ENCODE data around the gene BRSK2.
A peak's percentile ranks its signal among the peaks of the same experiment; 100 is the strongest.

BRSK2 gene

DNA sequence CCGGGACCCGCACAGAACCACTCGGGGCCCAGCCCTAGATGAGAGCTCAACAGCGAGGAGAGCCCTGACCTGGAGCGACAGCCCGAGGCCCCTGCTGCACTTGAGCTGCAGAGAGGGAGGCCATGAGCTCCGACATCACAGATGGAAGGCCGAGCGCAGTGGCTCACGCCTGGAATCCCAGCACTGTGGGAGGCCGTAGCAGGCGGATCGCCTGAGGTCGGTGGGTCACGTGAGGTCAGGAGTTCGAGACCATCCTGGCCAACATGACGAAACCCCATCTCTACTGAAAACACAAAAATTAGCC lies 13.8 kb upstream of the BRSK2 start:
- no peak for DNase-seq (ENCODE audit: low read depth in 2 of 2)

DNA sequence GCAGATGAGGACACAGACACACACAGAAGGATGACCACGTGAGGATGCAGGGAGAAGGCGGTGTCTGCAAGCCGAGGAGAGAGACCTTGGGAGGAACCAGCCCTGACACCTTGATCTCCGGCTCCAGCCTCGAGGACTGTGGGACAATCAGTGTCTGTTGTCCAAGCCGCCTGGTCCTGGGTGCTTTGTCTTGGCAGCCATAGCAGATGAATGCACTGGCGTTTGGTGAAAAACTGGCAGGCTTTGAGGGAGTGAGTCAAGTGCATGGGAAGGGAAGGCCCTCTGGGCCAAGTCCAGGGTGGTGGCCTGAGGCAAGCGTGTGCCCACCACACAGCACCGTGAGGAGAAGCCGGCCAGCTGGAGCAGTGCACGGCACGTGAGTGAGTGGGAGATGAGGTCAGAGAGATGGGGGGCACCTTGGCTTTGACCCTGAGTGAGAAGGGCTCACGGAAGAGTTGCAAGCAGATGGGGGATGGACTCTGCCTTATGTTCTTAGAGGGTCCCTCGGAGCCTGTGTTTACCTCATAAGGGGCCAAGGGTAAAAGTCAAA lies 12.4 kb upstream of the BRSK2 start:
- DNase-seq (ENCODE audit: low read depth in 2 of 2), result no peak

DNA sequence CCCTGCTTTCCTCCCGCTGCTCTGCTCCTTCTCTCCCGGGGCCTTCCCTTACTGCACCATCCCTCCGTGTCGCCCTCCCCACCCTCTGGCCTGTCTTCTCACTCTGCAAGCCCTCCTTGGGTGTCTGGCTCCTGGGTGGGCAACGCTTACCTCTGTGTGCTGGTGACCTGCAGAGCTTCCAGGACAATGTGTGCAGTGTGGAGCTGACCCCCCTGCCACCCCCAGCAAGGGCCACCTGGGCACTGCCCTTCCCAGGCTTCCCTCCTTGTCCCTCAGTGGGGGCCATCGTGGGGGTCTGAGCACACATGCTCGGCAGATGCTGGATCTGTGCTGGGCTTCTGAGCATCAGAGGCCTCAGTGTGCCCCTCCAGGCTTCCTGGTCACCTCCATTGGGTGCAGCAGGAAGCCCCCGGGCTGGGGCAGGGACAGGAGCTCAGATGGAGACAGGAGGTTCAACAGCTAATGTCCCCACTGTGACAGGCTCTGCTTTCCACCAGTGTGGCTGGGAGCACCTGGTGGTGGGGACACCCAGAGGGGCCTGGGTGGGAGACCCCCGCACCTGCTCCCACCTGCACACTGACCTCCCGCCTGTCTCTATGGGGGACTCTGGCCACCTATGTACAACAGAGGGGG lies 7.8 kb upstream of the BRSK2 start:
- no peak for DNase-seq (ENCODE audit: low read depth in 2 of 2)

DNA sequence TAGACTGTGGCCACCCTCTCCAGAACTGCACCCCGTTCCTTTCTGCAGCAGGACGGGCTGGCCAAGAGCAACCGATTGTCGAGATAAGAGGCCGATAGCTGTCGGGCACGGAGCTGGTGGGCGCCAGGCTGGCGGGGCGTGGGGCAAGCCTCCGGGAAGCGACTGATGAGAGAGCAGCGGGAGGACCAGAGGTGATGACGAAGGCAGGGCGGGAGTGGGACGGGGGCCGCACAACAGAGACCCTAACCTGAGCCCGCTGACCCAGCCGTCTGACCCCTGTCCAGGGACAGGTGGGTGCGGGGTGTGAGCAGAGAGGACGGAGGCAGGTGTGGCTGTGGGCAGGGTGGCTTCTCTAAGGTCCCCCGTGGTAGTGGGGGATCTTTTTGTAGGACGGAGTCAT lies 7.3 kb upstream of the BRSK2 start:
- DNase-seq (ENCODE audit: low read depth in 2 of 2), result no peak

DNA sequence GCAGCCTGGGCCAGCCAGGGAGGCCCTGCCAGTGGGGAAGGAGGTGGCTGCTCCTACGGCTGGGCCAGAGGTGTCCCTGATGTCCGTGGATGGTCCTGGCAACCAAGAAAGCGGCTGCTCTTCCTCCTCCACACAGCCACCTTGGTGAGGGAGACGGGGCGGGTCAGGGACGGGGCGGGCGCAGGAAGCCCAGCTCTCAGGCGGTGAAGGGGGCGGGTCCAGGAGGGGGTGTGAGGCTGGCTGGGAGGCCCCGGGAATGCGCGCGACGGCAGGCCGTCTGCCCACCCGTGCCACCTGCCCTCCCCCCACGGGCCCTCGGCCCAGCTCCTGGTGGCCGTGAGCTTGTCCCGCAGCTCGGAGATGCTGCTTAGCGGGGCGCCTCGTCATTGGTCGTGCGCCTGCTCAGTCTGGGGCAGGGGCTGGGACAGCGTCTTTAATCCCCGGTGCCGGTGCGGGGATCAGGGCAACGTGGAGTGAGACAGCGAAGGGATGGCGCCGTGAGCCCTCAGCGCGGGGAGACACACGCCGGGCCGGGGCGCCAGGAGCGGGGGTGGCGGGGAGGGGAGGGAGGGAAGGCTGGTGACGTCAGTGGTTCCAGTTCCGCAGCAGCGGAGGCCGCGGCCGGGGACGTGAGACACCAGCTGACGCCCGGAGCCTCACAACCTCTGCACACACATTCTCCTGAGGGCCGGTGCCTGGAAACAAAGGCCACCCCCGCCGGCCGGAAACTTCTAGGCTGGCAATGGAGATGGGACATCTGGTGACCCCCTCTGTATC lies 6.7 kb upstream of the BRSK2 start:
- DNase-seq (ENCODE audit: low read depth in 2 of 2), result peak; percentile 46 to 75

DNA sequence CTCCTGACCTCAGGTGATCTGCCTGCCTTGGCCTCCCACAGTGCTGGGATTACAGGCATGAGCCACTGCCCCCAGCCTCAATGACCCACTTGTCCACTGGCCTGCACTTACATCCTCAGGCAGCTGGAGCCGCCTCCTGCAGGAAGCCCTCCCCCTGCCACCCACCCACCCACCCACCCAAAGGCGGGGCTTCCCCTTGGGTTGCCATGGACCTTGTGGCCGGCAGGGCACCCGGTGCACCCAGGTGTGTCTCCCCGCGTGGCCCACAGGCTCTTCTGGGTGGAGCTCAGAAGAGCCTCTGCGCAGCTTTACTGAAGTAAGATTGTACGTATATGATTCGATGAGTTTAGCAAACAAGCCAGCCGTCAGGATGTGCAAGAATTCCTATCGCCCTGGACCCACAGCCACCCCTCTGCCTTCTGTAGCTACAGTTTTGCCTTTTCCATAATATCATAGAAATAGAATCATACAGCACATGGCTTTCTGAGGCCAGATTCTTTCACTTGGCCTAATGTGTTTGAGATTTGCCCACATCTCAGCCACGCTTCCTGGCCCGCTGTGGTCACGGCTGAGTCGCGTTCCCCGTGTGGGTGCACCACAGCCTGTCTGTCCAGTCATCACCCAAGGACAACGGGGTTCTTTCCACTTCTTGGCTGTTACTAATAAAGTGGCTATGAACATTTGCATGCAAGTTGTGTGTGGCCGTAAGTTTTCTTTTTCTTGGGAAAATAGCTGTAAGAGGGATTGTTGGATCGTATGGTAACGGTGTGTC lies 5.3 kb upstream of the BRSK2 start:
- DNase-seq (ENCODE audit: low read depth in 2 of 2), result no peak

DNA sequence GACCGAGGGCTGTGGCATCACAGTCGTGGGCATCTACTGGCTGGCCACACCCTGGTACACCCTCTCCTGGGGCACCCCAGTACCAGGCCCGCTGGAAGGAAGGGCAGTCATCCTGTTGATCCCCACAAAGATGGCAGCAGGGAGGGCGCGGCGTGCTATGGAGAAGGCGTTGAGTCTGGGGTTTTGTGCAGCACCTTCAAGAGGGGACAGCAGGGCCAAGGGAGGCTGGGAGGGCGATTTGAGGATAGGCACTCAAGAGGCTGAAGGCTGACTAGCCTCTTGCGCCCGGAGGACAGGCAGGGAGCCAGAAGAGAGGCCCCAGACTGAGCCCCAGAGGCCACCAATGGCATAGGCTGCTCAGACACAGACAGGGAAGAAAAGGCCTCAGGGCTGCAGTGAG lies 2.2 kb upstream of the BRSK2 start:
- DNase-seq (ENCODE audit: low read depth in 2 of 2), result no peak

DNA sequence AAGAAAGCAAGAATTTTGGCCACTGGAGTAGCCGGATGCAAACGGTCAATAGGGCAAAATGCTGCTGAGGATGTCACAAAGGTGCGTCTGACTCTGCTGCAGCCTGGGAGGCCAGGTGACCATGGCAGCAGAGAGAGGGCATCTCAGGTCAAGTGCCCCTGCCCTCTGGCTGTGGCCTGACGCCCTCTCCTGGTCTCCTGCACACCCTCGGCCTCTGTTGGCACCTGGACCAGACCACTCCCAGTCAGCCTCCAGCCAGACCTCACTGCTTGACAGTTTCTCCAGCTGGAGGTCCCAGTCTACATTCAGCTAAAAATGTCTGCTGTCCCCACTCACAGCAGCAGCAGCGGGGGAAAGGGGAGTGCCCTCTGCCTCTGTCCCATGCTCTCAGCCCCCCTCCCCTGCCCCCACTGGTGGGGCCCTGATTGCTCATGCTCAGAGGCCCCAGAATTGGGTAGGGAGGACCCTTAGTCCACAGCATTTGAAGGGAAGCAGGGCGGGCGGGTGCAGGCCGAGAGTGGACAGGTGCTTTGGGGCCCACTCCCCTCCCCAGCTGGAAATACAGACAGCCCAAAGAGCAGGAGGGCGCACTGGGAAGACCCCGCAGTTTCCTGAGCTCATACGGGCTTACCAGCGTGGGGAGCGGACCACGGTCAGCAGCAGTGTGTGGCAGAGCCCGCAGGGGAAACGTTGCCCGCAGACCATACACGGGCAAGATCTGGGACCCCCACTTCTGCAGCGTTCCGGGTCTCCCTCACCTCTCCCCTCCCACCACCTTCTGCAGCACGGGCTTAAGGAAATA lies 1.6 kb upstream of the BRSK2 start:
- DNase-seq (ENCODE audit: low read depth in 2 of 2), result no peak

DNA sequence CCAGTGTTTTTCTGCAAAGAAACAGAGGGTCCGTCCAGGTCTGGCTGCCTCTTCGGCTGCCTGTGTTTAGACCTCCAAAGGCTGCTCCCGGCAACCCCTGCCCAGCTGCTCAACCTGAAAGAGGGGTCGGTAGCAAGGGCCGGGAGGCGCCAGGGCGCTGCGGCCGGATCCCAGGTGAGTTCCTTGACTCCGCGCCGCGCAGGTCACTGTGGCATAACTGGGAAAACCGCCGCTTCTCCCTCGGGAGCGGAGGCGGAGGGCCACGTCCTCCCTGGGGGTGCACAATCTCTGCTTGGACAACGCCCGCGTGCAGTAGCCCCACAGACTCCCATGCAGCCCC lies 1.0 kb upstream of the BRSK2 start:
- no peak for DNase-seq (ENCODE audit: low read depth in 2 of 2)

DNA sequence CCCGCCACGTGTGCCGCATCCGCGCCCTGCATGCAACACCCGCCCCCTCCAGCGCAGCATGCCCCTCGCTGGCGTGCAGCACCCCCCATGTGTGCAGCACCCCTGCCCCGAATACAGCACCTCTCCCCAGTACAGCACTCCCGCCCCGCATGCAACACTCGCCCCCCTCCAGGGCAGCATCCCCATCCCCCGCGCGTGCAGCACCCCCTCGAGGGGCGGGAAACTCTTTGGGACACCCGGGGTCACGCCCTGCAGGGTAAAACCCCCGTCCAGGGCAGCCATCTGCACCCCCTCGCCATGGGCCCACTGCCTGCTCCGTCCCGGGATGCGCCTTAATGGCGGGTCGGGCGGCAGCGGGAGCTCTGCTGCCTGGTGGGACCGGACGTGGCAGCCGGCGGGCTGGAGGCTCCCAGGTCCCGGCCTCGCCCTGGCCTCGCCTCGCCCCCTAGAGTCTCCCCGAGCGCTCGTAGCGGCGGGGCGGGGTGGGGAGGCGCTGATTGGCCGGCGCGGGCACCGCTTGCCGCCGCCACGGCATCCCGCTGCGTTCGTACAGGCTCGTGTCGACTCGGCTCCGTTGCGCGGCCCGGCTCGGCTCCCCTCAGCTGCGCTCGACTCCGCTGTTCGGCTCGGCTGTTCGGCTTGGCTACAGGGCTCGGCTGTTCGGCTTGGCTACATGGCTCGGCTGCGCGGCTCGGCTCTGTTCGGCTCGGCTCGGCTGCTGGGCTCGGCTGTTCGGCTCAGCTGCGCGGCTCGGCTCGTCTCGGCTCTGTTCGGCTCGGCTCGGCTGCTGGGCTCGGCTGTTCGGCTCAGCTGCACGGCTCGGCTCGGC lies 417 bp upstream of the BRSK2 start:
- DNase-seq (ENCODE audit: low read depth in 2 of 2), result peak; percentile 96 to 97

DNA sequence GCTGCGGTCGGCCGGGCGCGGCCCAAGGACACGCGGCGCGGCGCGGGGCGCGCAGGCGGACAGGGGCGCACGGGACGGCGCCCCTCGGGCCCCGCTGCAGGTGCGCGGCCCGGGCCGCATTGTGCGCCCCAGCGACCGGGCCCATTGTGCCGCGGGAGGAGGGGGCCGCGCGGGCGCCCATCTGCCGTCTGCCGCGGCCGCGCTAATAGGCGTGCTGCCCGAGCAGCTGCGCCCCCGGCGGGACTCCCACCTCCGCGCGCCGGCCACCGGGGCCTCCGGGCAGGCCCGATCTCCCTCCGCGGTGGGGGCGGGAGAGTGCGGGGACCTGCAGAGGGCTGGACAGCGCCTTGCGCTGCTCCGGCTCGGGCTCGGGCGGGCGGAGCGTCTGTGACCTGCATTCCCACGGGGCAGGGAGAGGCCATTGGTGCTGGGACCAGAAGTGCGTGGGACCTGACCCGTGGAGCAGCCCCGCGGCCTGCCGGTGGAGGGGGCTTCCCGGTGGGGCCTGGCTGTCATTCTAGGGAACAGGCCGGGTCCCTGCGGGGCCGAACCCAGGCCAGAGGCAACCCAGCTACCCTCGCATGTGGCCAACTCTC lies 933 bp downstream of the BRSK2 start:
- DNase-seq (ENCODE audit: low read depth in 2 of 2), result no peak

DNA sequence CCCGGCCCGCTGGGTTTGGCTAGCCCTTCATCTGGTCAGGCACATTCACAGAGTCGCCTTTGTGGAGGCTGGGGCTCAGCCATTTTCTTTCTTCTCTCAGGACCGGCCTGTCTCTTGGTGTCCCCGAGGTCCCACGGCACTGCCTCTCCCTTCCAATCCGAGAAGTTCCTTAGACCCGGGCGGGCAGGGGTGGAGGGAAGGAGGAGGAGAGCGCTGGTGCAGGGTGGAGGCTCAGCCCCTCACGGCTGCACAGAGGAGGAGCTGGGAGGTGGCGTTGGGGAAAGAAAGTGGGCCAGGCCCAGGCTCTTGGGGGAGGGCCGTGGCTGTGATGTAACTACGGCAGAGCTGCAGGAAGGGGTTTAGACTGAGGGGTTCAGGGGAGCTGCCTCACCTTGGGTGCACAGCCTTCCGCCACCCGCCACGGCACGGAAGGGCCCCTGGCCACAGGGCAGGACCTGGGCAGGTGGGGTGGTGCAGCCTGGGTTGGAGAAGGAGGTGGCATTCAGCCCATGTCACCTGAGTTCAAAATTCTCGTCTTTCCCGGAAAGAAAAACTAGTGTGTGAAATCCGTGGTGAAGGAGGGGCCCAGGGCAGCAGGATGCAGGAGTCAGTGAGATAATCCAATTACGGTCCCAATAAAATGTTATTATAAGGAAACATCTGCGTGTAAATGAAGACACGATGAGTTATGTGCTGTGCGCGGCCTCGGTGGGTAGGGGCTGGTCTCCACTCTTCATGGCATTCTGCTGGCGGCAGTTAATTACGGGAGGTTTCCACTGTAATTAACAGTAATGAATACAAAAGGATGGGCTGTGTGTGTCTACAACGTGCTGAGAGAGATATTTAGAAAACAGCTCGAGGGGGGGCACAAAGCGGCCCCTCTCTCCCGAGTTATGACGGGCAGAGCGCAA lies 1.7 kb downstream of the BRSK2 start:
- DNase-seq (ENCODE audit: low read depth in 2 of 2), result no peak

DNA sequence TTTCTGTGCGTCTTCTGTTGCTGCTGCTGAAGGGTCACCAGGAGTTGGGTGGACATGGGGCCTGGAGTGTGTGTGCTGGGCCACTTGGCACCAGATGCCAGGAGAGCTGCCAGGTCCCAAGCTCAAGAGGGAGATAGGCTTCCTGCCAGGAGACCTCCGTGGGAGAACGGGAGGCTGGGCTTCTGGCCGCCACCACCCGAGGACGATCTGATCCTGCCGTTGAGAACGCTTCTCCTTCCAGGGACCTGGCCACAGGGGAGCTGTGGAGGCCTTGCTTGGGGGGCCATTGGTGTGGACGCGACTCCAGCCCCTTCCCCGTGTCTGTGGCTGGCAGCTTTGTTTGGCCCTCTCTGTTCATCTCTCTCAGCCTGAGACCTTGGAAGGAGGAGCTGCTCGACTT lies 2.4 kb downstream of the BRSK2 start:
- DNase-seq (ENCODE audit: low read depth in 2 of 2), result no peak

DNA sequence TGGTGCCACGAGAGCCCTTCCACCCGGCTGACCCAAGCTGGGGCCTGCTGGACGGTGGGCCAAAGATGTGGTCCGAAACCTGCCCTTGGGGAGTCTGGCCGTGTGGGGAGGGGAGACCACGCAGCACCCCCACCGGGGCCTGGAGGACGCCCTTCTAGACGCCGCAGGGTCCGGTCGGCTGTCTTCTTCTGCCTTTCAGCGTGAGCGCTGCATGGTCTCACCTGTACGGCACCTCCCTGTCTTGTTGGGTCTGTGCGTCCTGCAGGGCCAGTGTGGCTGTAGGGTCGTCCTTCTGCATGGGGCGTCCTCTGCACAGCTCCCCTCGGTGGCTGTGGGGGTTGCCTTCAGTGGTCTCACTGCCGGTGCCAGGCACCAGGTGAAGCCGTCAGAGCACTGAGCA lies 2.8 kb downstream of the BRSK2 start:
- DNase-seq (ENCODE audit: low read depth in 2 of 2), result no peak

DNA sequence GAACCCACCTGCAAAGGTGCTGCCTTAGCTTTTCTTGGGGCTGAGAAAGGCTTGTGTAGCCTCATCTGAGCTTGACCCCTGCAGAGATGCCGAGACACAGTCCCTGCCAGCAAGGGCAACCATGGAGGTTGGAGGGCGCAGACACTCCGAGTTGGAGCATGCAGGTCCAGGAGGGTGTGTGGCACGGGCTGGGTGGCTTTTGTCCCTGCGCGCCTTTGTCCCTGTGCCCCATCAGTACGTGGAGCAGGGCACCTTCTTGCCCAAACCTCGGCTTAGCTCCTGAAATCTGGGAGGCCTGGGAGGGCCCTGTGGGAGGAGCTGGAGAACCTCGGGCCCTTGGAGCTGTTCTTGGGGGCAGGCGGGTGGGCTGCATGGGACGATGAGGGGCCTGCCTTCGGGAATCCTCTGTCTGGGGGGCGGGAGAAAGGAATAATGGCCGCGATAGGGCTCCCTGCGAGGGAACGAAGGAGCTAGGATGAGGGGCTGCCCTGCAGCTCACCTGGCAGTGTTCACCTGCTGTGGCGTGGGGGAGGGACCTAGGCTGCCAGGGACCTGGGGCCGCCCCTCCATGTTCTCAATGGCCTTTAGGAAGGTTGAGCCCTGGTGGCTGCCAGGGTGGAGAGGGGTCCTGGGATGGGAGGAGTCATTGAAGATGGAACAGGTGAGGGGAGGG lies 3.4 kb downstream of the BRSK2 start:
- DNase-seq (ENCODE audit: low read depth in 2 of 2), result no peak

DNA sequence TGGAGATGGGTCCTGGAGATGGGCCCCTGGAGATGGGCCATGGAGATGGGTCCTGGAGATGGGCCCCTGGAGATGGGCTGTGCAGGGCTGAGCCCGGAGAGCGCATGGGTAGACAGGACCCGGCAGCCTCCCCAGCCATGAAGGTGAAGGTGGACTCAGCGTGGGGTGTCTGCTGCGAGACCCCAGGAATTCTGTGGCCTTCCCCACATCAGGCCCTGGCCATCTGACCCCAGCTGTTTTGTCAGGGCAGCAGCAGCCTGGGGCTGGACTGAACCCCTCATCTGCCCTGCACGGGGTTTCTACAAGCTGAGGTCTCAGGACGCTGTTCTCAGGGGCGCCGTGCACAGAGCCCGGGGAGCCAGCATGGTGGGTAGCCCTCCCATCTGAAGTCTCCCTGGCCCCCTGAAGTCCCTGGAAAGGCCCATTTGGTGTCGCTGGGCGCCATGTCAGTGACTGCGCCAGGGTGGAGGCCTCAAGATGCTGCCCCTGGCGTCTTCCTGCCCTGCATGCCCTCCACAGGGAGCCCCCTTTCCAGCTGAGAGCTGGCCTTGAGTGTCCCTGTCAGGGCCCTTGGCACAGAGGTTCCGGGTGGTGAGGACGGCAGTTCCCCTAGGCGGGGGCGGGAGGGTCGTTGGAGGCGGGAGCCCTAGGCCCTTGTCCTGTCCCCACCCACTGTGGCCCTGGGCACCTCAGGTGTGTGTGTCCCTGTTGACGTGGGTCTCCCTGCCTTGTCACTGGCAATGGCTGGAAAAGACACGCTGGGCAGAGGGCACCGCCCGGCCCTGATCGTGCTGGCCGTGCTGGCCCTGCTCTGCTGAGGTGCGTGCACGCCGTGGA lies 5.4 kb downstream of the BRSK2 start:
- no peak for DNase-seq (ENCODE audit: low read depth in 2 of 2)

DNA sequence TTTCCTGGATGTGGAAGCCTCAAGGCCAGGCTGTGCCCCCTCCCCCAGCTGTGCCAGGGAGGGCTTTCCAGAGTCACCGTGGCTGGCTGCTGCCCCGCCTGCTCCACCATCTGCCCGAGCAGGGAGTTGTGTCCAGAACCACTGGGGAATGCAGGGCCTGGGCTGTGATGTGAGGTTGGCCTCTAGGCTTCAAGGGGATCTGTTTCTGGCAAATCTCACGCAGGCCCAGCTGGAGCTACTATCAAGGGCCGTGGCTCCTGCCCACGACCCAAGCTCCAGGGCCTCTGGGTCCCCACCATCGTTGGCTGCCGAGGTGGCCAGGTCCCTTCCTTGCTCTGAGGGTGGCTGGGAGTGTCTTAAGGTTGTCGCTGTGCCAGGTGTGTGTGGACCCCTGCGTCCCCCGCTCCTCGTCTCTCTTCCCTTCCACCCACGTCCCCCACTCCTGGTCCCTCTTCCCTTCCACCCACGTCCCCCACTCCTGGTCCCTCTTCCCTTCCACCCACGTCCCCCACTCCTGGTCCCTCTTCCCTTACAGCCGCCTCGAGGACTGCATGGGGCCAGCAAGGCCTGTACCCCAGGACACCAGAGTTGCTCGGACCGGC lies 6.1 kb downstream of the BRSK2 start:
- DNase-seq (ENCODE audit: low read depth in 2 of 2), result no peak

DNA sequence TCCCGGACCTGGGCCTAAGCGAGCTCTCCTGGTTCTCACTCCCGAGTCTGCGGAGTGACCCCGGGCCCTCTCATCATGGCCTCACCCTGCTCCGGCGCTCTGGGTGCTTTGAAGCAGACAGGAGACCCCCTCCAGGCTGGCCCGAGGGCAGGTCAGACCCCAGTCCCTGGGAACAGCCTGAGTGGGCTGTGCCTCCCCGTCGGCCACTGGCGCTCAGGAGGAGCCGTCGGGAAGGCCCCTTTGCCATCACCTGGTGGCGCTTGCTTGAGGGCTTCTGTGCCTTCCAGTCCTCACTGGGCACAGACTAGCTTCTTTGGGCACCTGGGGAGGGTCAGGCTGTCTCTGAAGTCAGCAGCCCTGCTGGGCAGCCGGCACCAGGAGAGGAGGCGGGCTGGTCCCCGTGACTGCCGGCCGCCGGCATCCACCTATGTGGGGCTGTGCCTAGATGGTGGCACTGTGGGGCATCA lies 6.7 kb downstream of the BRSK2 start:
- no peak for DNase-seq (ENCODE audit: low read depth in 2 of 2)

Data from stimulated activated CD4-positive, alpha-beta T cell treated with anti-CD3 and anti-CD28 coated beads, Interleukin-12 subunit alpha, Interleukin-12 subunit beta, amount 100 ng/mL, for 24 hours (primary cell).